ENCODE measurements around the gene GPI.
A peak's percentile ranks its signal among the peaks of the same experiment; 100 is the strongest.

The GPI gene

GRCh38 chr19:34409189-34410164 is 44.5 kb downstream of the GPI start:
- H3K4me3 ChIP-seq (replicated peaks; ENCODE audit: low read depth, low read length), result no peak overlapping the region
- no peak for TF ChIP-seq CTCF (IDR thresholded peaks at IDR 0.05; ENCODE audit: low read length, missing control alignments)
- DNase-seq (ENCODE audit: low read depth), result no peak

GRCh38 chr19:34411216-34411615 is 46.2 kb downstream of the GPI start:
- TF ChIP-seq CTCF (IDR thresholded peaks at IDR 0.05; ENCODE audit: low read length, missing control alignments), result no peak
- no peak for DNase-seq (ENCODE audit: low read depth)

GRCh38 chr19:34416021-34416545 is 51.1 kb downstream of the GPI start:
- H3K4me3 ChIP-seq (replicated peaks; ENCODE audit: low read depth, low read length), result no peak overlapping the region
- TF ChIP-seq CTCF (IDR thresholded peaks at IDR 0.05; ENCODE audit: low read length, missing control alignments), result no peak
- no peak for DNase-seq (ENCODE audit: low read depth)

More at GRCh38 chr19:34411216-34411615, 46.2 kb downstream of the GPI start:
- no peak overlapping the region for H3K4me3 ChIP-seq (replicated peaks; ENCODE audit: low read depth, low read length)

GRCh38 chr19:34418300-34418699 is 53.3 kb downstream of the GPI start:
- DNase-seq (ENCODE audit: low read depth), result no peak
- no peak overlapping the region for H3K4me3 ChIP-seq (replicated peaks; ENCODE audit: low read depth, low read length)
- TF ChIP-seq CTCF (IDR thresholded peaks at IDR 0.05; ENCODE audit: low read length, missing control alignments), result no peak

GRCh38 chr19:34426096-34426661 is 61.2 kb downstream of the GPI start:
- no peak for DNase-seq (ENCODE audit: low read depth)
- no peak overlapping the region for H3K4me3 ChIP-seq (replicated peaks; ENCODE audit: low read depth, low read length)
- no peak for TF ChIP-seq CTCF (IDR thresholded peaks at IDR 0.05; ENCODE audit: low read length, missing control alignments)

- DNase-seq (ENCODE audit: low read depth), result peak; percentile 27
- TF ChIP-seq CTCF (IDR thresholded peaks at IDR 0.05; ENCODE audit: low read length, missing control alignments), result no peak
- peak overlapping the region; percentile 93 for H3K4me3 ChIP-seq (replicated peaks; ENCODE audit: low read depth, low read length)
Measured at GRCh38 chr19:34428549-34429285, 63.7 kb downstream of the GPI start.

Measured in fibroblast of pulmonary artery (primary cell).